ENCODE data around the gene MTUS2.

DNA sequence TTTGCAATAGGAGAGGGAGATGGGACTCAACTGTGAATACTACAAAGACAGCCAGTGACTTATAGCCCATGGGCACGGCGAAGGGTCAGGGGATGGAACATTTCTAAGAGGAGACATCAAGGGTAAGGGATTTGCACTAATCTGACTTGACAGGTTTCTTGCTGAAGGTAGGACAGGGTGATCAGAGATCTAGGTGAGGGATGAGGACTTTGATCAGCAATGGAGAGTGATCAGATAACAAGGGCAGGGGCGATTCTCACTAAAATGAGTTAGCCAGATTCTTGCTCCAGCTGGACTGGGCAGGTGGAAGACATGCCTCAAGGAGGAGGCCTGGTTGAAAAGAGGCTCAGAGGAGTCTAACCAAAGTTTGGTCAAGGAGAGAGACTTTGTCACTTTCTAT, 566.1 kb downstream of the MTUS2 start:
- TF ChIP-seq, protein P1, sequence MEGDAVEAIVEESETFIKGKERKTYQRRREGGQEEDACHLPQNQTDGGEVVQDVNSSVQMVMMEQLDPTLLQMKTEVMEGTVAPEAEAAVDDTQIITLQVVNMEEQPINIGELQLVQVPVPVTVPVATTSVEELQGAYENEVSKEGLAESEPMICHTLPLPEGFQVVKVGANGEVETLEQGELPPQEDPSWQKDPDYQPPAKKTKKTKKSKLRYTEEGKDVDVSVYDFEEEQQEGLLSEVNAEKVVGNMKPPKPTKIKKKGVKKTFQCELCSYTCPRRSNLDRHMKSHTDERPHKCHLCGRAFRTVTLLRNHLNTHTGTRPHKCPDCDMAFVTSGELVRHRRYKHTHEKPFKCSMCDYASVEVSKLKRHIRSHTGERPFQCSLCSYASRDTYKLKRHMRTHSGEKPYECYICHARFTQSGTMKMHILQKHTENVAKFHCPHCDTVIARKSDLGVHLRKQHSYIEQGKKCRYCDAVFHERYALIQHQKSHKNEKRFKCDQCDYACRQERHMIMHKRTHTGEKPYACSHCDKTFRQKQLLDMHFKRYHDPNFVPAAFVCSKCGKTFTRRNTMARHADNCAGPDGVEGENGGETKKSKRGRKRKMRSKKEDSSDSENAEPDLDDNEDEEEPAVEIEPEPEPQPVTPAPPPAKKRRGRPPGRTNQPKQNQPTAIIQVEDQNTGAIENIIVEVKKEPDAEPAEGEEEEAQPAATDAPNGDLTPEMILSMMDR (conservative IDR thresholded peaks at IDR 0.05; ENCODE audit: low read depth, low read length) = no peak
- TF ChIP-seq EZH2phosphoT487 (IDR thresholded peaks at IDR 0.05; ENCODE audit: borderline replicate concordance, low read length) = no peak
- TF ChIP-seq EZH2 (IDR thresholded peaks at IDR 0.05; ENCODE audit: low read length, unreplicated experiment) = no peak
